WTC11 (cell line): ENCODE results near the gene LRMDA. TPM values are rescaled to one million over a fixed set of nuclear protein-coding genes. Genes with fewer than 3 reads are reported as not detected.

Source experiments
- ATAC-seq: fragments of 200-7000 bp; cut with Tn5 transposase; 2 replicates; pipeline ENCODE4 v1.10.0; 2021; ENCODE audit warnings: mild to moderate bottlenecking, moderate library complexity
- CTCF ChIA-PET: fragments of 300-600 bp; sonication (Branson Sonifier 250); formaldehyde crosslinking; loops from one replicate; lab custom pipeline; 2021; ENCODE audit warnings: antibody characterized with exemption; lab: Charles Lee
- POLR2A ChIA-PET: fragments of 350-600 bp; sonication (Branson Sonifier 250); formaldehyde crosslinking; loops from one replicate; lab custom pipeline; 2021; ENCODE audit warnings: antibody characterized with exemption; lab: Charles Lee
- DNase-seq: peaks from one replicate; pipeline ENCODE4 v3.0.0; 2021; ENCODE audit warnings: low spot score
- H3K27ac Mint-ChIP-seq: 2 replicates; pipeline ENCODE4 v1.8.0; 2021; ENCODE audit warnings: mixed read lengths
- H3K27me3 Mint-ChIP-seq: 2 replicates; pipeline ENCODE4 v1.8.0; 2021; ENCODE audit warnings: low read depth, mild to moderate bottlenecking, moderate library complexity, mixed read lengths
- H3K36me3 Mint-ChIP-seq: 2 replicates; pipeline ENCODE4 v1.8.0; 2021; ENCODE audit warnings: mixed read lengths
- H3K4me1 Mint-ChIP-seq: 2 replicates; pipeline ENCODE4 v1.8.0; 2022; ENCODE audit warnings: mixed read lengths
- H3K4me3 Mint-ChIP-seq: 2 replicates; pipeline ENCODE4 v1.8.0; 2021; ENCODE audit warnings: mild to moderate bottlenecking, moderate library complexity, mixed read lengths
- H3K9me3 Mint-ChIP-seq: 2 replicates; pipeline ENCODE4 v1.8.0; 2021; ENCODE audit warnings: mixed read lengths
- ATF1 ChIP-seq: sonication (generic); formaldehyde crosslinking; IDR thresholded peaks from 2 replicates; pipeline ENCODE4 v1.8.1; 2023; ENCODE audit warnings: mild to moderate bottlenecking, moderate library complexity, missing genetic modification reagents
- CREB1 ChIP-seq: sonication (generic); formaldehyde crosslinking; IDR thresholded peaks from 2 replicates; pipeline ENCODE4 v1.8.0; 2023; ENCODE audit warnings: mild to moderate bottlenecking, missing genetic modification reagents
- ETV6 ChIP-seq: sonication (generic); formaldehyde crosslinking; IDR thresholded peaks from 2 replicates; pipeline ENCODE4 v1.8.1; 2022; ENCODE audit warnings: mild to moderate bottlenecking, missing genetic modification reagents
- PREB ChIP-seq: sonication (generic); formaldehyde crosslinking; IDR thresholded peaks from 2 replicates; pipeline ENCODE4 v1.8.1; 2022; ENCODE audit warnings: mild to moderate bottlenecking, missing genetic modification reagents, moderate library complexity, borderline replicate concordance
- RORB ChIP-seq: fragments of 250-450 bp; sonication (Bioruptor Pico); IDR thresholded peaks from 2 replicates; pipeline ENCODE4 v1.9.0; 2021; ENCODE audit warnings: mild to moderate bottlenecking
- SP1 ChIP-seq: sonication (generic); formaldehyde crosslinking; conservative IDR thresholded peaks from 2 replicates; pipeline ENCODE4 v1.8.1; 2022; ENCODE audit warnings: missing genetic modification reagents
- ZBTB21 ChIP-seq: sonication (generic); formaldehyde crosslinking; IDR thresholded peaks from 2 replicates; pipeline ENCODE4 v1.8.1; 2023; ENCODE audit warnings: mild to moderate bottlenecking, missing genetic modification reagents, borderline replicate concordance
- ZNF317 ChIP-seq: sonication (generic); formaldehyde crosslinking; IDR thresholded peaks from 2 replicates; pipeline ENCODE4 v1.8.1; 2023; ENCODE audit warnings: low read depth, mild to moderate bottlenecking, moderate library complexity, missing genetic modification reagents, borderline replicate concordance
- ZNF416 ChIP-seq: fragments of 250-450 bp; sonication (Bioruptor Pico); IDR thresholded peaks from 2 replicates; pipeline ENCODE4 v1.9.0; 2021; ENCODE audit warnings: mild to moderate bottlenecking, inconsistent platforms
- ZNF532 ChIP-seq: fragments of 250-450 bp; sonication (Bioruptor Pico); IDR thresholded peaks from 2 replicates; pipeline ENCODE4 v1.9.0; 2021; ENCODE audit warnings: mild to moderate bottlenecking, borderline replicate concordance
- ZNF671 ChIP-seq: fragments of 250-450 bp; sonication (Bioruptor Pico); IDR thresholded peaks from 2 replicates; pipeline ENCODE4 v1.8.0; 2021; ENCODE audit warnings: mild to moderate bottlenecking
- total RNA-seq: library from RNA; stranded (reverse); gene quantifications from 3 replicates; pipeline ENCODE4 v1.2.3, GENCODE V29; 2021
- TF ChIP-seq, protein P1 (sequence below): sonication (generic); formaldehyde crosslinking; IDR thresholded peaks from 2 replicates; pipeline ENCODE4 v1.8.1; 2023; ENCODE audit warnings: mild to moderate bottlenecking, missing genetic modification reagents, moderate library complexity
- TF ChIP-seq, protein P2 (sequence below): sonication (generic); formaldehyde crosslinking; conservative IDR thresholded peaks from 2 replicates; pipeline ENCODE4 v1.8.1; 2022; ENCODE audit warnings: mild to moderate bottlenecking, missing genetic modification reagents
- TF ChIP-seq, protein P3 (sequence below): sonication (generic); formaldehyde crosslinking; IDR thresholded peaks from 2 replicates; pipeline ENCODE4 v1.8.0; 2022; ENCODE audit warnings: missing genetic modification reagents
- TF ChIP-seq, protein P4 (sequence below): sonication (generic); formaldehyde crosslinking; IDR thresholded peaks from 2 replicates; pipeline ENCODE4 v1.8.1; 2022; ENCODE audit warnings: missing genetic modification reagents, borderline replicate concordance
- TF ChIP-seq, protein P5 (sequence below): sonication (generic); formaldehyde crosslinking; IDR thresholded peaks from 2 replicates; pipeline ENCODE4 v1.8.1; 2022; ENCODE audit warnings: mild to moderate bottlenecking, moderate library complexity, missing genetic modification reagents

LRMDA gene
- total RNA-seq, 1 experiment from 2014 or later = 0.92 TPM

DNA sequence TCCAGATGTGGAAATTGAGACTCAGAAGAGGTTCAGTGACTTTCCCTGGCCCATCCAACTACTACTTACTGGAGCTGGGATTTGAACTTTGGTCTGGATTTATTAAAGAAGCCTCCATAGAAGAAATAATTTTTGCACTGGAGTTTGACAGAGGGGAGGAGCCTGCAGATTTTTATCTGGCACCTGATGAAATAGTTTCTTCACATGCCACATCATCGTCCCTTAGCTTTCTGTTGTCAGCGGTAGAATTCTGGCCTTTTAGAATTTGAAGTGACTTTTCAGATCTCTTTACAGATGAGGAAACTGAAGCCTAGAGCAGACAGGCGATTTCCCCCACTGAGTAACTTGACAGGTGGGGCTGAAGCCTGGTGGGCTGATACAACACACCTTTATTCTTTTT lies 233.5 kb downstream of the LRMDA start (continued):
- TF ChIP-seq ZNF532 (CRISPR knock-in tag) (no peak), PREB (no peak)

- ATAC-seq = no peak
- CTCF ChIA-PET = no interaction called here
- no peak for DNase-seq
- H3K4me3 Mint-ChIP-seq = no peak overlapping the region
- POLR2A ChIA-PET = no interaction called here
- peaks cover 13% of the 10 kb centered on the region for H3K36me3 Mint-ChIP-seq
- peaks cover 25% of the 10 kb centered on the region for H3K9me3 Mint-ChIP-seq
- no peaks in the 10 kb centered on the region; the same call in 1 of the 2 replicates for H3K27me3 Mint-ChIP-seq
- no peak overlapping the region for H3K27ac Mint-ChIP-seq
- no peaks in the 10 kb centered on the region for H3K4me1 Mint-ChIP-seq
- TF ChIP-seq, protein P1, sequence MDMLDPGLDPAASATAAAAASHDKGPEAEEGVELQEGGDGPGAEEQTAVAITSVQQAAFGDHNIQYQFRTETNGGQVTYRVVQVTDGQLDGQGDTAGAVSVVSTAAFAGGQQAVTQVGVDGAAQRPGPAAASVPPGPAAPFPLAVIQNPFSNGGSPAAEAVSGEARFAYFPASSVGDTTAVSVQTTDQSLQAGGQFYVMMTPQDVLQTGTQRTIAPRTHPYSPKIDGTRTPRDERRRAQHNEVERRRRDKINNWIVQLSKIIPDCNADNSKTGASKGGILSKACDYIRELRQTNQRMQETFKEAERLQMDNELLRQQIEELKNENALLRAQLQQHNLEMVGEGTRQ = no peak
- TF ChIP-seq SP1 (CRISPR knock-in tag) = no peak
- TF ChIP-seq ZNF532 (CRISPR knock-in tag) = no peak
- TF ChIP-seq RORB = no peak
- no peak for TF ChIP-seq PREB
- TF ChIP-seq ZNF416 (CRISPR knock-in tag) = no peak
- no peak for TF ChIP-seq CREB1
- TF ChIP-seq ZBTB21 (CRISPR knock-in tag) = no peak
- TF ChIP-seq, protein P2, sequence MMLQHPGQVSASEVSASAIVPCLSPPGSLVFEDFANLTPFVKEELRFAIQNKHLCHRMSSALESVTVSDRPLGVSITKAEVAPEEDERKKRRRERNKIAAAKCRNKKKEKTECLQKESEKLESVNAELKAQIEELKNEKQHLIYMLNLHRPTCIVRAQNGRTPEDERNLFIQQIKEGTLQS (CRISPR knock-in tag) = no peak
- TF ChIP-seq ETV6 (CRISPR knock-in tag) = no peak
- TF ChIP-seq, protein P3, sequence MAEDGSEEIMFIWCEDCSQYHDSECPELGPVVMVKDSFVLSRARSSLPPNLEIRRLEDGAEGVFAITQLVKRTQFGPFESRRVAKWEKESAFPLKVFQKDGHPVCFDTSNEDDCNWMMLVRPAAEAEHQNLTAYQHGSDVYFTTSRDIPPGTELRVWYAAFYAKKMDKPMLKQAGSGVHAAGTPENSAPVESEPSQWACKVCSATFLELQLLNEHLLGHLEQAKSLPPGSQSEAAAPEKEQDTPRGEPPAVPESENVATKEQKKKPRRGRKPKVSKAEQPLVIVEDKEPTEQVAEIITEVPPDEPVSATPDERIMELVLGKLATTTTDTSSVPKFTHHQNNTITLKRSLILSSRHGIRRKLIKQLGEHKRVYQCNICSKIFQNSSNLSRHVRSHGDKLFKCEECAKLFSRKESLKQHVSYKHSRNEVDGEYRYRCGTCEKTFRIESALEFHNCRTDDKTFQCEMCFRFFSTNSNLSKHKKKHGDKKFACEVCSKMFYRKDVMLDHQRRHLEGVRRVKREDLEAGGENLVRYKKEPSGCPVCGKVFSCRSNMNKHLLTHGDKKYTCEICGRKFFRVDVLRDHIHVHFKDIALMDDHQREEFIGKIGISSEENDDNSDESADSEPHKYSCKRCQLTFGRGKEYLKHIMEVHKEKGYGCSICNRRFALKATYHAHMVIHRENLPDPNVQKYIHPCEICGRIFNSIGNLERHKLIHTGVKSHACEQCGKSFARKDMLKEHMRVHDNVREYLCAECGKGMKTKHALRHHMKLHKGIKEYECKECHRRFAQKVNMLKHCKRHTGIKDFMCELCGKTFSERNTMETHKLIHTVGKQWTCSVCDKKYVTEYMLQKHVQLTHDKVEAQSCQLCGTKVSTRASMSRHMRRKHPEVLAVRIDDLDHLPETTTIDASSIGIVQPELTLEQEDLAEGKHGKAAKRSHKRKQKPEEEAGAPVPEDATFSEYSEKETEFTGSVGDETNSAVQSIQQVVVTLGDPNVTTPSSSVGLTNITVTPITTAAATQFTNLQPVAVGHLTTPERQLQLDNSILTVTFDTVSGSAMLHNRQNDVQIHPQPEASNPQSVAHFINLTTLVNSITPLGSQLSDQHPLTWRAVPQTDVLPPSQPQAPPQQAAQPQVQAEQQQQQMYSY (CRISPR knock-in tag) = no peak
- TF ChIP-seq, protein P4, sequence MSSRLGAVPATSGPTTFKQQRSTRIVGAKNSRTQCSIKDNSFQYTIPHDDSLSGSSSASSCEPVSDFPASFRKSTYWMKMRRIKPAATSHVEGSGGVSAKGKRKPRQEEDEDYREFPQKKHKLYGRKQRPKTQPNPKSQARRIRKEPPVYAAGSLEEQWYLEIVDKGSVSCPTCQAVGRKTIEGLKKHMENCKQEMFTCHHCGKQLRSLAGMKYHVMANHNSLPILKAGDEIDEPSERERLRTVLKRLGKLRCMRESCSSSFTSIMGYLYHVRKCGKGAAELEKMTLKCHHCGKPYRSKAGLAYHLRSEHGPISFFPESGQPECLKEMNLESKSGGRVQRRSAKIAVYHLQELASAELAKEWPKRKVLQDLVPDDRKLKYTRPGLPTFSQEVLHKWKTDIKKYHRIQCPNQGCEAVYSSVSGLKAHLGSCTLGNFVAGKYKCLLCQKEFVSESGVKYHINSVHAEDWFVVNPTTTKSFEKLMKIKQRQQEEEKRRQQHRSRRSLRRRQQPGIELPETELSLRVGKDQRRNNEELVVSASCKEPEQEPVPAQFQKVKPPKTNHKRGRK (CRISPR knock-in tag) = no peak
- no peak for TF ChIP-seq ZNF317
- TF ChIP-seq, protein P5, sequence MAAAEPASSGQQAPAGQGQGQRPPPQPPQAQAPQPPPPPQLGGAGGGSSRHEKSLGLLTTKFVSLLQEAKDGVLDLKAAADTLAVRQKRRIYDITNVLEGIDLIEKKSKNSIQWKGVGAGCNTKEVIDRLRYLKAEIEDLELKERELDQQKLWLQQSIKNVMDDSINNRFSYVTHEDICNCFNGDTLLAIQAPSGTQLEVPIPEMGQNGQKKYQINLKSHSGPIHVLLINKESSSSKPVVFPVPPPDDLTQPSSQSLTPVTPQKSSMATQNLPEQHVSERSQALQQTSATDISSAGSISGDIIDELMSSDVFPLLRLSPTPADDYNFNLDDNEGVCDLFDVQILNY = no peak
- no peak for TF ChIP-seq ATF1
- TF ChIP-seq ZNF671 = no peak
Measured at GRCh38 chr10:75665707-75666106, 234.3 kb downstream of the LRMDA start.
